Heart left ventricle (tissue), 13 donors: ENCODE data around the gene HEATR9.

Experiments used
- CTCF ChIP-seq, 12 donors: fragments of 200-600 bp; sonication (generic) in 4 of 12; IDR thresholded peaks; one replicate each; pipeline versions ENCODE4 v1.5.0 to v1.8.0; 2018 to 2022; ENCODE audit warnings: antibody characterized with exemption in 12 of 12, mild to moderate bottlenecking in 5 of 12
- POLR2A ChIP-seq, 2 donors: fragments of 450-650 bp; IDR thresholded peaks; one replicate each; pipeline ENCODE4 v1.6.1; 2017; ENCODE audit warnings: antibody characterized with exemption in 2 of 2, mild to moderate bottlenecking in 2 of 2, moderate library complexity in 2 of 2
- donor health status: ischemic (EF 13 %, LVEDD 7.1; RV severe dilation, severe dysfunction).
- donor health status: DM: no; HTN: yes; CAD: no.
- donor health status: DM: no; HTN: no; CAD: no.
- donor health status: ischemic (EF 25% LVEDD 6.9; RV normal size, moderate dysfunction).
- donor health status: ischemic (EF 25% LVEDD 5.7; RV mildly dilated, moderate dysfunction).
- donor health status: ischemic (EF 35%, LVEDD 5.7; RV mildly dilated, moderate dysfunction).
- donor health status: nonischemic (EF 11% LVEDD 7.7; RV severe dilation, severe dysfunction).
- donor health status: DM: yes; HTN: yes; CAD: no.
- donor health status: PGD.
- donor health status: ischemic (EF 29% LVEDD 5.4; RV normal size, mild dysfunction).
- donor health status: nonischemic (EF 23%, LVEDD 6.1; RV moderate dilation, normal function).

- TF ChIP-seq POLR2A (IDR thresholded peaks at IDR 0.05) (no peak), CTCF (IDR thresholded peaks at IDR 0.05) (no peak)
These were observed 26.5 kb downstream of the HEATR9 start for GRCh38 chr17:35842239-35842638.
